Lower lobe of right lung (tissue), 2 donors: ENCODE data around the gene HOXC11. TPM values are rescaled to one million over a fixed set of nuclear protein-coding genes. Genes with fewer than 3 reads are reported as not detected.

Experiments
- ATAC-seq, 2 donors: fragments of 200-7000 bp; cut with Tn5 transposase; one replicate each; pipeline ENCODE4 v1.9.1; 2020 to 2022; ENCODE audit warnings: mild to moderate bottlenecking in 2 of 2, moderate library complexity in 2 of 2
- DNase-seq: peaks from one replicate; pipeline ENCODE4 v3.0.0-alpha.2; 2020
- H3K27ac ChIP-seq: fragments of 200-600 bp; one replicate; pipeline ENCODE4 v1.8.0; 2022
- H3K27me3 ChIP-seq: fragments of 200-600 bp; one replicate; pipeline ENCODE4 v1.8.0; 2022; ENCODE audit warnings: low read depth
- H3K36me3 ChIP-seq: fragments of 200-600 bp; one replicate; pipeline ENCODE4 v1.8.0; 2022; ENCODE audit warnings: mild to moderate bottlenecking
- H3K4me1 ChIP-seq: fragments of 200-600 bp; one replicate; pipeline ENCODE4 v1.8.0; 2022
- H3K4me3 ChIP-seq: fragments of 200-600 bp; one replicate; pipeline ENCODE4 v1.8.0; 2022; ENCODE audit warnings: mild to moderate bottlenecking
- H3K9me3 ChIP-seq: fragments of 200-600 bp; one replicate; pipeline ENCODE4 v1.8.0; 2022
- intact Hi-C: fragments of 100-400 bp; cut with DNase I; formaldehyde crosslinking; loops from one replicate; pipeline ENCODE4 v1.11.0; 2022
- total RNA-seq: library from RNA; stranded (reverse); fragmentation: NEBNext Ultra II Directional; extraction: Animal tissue kit (Norgen Biotek cat#: 25700); gene quantifications from one replicate; pipeline ENCODE4 v1.2.1, GENCODE V29; 2021
- TF ChIP-seq, protein P1 (sequence below): fragments of 200-600 bp; IDR thresholded peaks from one replicate; pipeline ENCODE4 v1.8.0; 2022; ENCODE audit warnings: antibody characterized with exemption, mild to moderate bottlenecking
- donor health status: DM: no; HTN: yes; CAD: no; lungs with severe emphysema.

HOXC11 gene
- total RNA-seq, 1 donor from 2014 or later: not detected

DNA sequence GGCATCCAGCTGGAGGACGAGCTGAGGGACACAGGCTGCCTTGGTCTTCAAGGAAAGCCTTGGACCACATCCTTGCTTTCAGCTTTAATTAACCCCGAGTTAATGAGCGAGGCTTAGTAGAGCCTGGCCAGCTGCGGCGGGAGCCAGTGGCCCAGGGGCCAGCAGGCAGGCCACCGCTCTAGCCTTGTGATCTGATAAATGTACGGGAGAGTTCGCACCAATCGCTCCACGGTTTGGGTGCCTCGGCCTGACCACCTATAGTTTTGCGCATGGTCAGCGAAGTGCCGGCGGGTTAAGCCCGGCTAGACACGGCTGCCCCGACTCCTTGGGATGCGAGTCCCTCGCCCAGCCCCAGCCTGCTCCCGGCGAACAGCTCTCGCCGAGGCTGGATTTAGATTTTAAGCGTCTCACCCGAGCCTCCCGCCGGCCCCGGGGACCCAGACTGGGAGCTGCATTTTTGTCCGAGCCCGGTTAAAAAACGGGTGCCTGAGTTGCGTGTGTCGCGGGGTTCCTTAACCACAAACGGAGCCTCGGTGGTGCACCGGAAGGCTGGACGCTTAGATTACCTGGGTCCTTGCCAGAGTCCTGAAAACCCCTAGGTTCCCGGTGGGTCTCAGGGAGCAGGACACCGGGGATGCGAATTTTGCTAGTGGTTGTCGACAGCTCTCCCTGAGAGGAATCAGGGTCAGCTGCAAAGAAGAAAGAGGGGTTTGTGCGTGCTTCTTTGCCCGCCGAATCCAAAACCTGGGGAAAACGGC, 21.2 kb upstream of the HOXC11 start:
- no peak for DNase-seq
- intact Hi-C loops: no loop called here
- Histone ChIP-seq H3K36me3 (no peaks in the 10 kb centered on the region), H3K4me3 (no peak overlapping the region), H3K9me3 (no peaks in the 10 kb centered on the region), H3K4me1 (no peaks in the 10 kb centered on the region), H3K27ac (no peak overlapping the region), H3K27me3 (peaks cover 100% of the 10 kb centered on the region)
- ATAC-seq: no peak
- TF ChIP-seq, protein P1, sequence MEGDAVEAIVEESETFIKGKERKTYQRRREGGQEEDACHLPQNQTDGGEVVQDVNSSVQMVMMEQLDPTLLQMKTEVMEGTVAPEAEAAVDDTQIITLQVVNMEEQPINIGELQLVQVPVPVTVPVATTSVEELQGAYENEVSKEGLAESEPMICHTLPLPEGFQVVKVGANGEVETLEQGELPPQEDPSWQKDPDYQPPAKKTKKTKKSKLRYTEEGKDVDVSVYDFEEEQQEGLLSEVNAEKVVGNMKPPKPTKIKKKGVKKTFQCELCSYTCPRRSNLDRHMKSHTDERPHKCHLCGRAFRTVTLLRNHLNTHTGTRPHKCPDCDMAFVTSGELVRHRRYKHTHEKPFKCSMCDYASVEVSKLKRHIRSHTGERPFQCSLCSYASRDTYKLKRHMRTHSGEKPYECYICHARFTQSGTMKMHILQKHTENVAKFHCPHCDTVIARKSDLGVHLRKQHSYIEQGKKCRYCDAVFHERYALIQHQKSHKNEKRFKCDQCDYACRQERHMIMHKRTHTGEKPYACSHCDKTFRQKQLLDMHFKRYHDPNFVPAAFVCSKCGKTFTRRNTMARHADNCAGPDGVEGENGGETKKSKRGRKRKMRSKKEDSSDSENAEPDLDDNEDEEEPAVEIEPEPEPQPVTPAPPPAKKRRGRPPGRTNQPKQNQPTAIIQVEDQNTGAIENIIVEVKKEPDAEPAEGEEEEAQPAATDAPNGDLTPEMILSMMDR: no peak

DNA sequence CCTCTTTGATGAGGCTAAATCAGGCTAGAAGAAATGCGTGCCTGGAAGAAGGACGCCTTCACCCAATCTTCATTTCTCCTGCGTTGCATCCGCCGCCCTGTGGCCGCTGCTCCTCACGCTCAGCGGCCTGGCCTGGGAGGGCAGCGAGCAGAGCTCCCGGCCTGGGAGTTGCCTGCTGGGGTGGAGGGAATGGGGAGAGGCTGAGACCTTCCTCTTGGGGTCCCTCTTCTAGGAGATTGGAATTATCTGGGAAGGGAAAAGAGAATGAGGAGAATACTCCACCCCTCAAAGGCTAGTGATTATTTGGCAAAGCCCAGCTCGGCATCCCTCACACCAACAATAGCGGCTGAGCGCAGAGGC, 20.6 kb upstream of the HOXC11 start:
- Histone ChIP-seq H3K27me3 (peaks cover 100% of the 10 kb centered on the region), H3K4me3 (no peak overlapping the region), H3K9me3 (no peaks in the 10 kb centered on the region), H3K4me1 (no peaks in the 10 kb centered on the region), H3K36me3 (no peaks in the 10 kb centered on the region), H3K27ac (no peak overlapping the region)
- DNase-seq: no peak
- ATAC-seq: no peak
- intact Hi-C loops: no loop called here
- TF ChIP-seq, protein P1: no peak

DNA sequence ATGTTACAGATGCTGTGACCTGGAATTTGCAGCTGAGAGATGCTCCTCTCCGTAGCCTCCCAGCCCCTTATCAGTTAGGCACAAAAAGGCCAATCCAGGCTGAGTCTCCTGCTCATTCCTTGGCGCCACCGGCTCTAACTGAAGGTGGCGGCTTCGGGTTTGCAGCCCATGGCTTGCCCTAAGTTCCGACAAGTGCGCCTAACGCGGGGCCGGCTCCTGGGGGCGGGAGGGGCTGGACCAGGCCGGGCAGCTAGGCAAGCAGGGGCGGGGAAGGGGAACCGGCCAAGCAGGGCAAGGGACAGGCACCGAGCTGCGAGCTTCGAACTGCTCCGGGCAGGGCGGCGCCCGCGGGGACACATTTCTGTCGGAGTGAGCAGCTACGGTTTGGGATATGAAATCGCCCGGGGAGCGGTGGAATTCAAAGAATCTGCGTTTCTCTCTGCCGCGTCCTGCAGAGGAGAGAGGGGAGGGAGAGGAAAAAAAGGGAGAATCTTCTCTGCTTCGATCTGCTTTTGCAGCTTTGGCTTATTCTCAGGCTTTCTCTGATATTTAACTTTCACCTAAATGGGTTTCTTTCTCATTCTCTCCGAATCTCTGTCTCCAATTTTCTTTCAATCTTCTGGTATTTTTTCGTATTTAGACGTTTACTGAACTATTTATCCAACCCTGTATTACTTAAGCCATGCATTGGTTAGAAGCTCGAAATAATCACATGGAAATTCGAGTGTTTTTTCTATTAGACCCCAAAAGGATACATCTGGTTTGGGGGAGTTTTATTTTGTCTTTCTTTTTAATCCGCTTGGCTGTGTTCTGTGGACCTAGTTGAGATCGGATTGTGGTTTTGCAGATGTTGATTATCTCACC, 19.8 kb upstream of the HOXC11 start:
- Histone ChIP-seq H3K9me3 (no peaks in the 10 kb centered on the region), H3K27me3 (peaks cover 100% of the 10 kb centered on the region), H3K36me3 (no peaks in the 10 kb centered on the region), H3K27ac (no peak overlapping the region), H3K4me1 (no peaks in the 10 kb centered on the region), H3K4me3 (no peak overlapping the region)
- ATAC-seq (no peak), DNase-seq (no peak)
- intact Hi-C loops: no loop called here
- TF ChIP-seq, protein P1: no peak

DNA sequence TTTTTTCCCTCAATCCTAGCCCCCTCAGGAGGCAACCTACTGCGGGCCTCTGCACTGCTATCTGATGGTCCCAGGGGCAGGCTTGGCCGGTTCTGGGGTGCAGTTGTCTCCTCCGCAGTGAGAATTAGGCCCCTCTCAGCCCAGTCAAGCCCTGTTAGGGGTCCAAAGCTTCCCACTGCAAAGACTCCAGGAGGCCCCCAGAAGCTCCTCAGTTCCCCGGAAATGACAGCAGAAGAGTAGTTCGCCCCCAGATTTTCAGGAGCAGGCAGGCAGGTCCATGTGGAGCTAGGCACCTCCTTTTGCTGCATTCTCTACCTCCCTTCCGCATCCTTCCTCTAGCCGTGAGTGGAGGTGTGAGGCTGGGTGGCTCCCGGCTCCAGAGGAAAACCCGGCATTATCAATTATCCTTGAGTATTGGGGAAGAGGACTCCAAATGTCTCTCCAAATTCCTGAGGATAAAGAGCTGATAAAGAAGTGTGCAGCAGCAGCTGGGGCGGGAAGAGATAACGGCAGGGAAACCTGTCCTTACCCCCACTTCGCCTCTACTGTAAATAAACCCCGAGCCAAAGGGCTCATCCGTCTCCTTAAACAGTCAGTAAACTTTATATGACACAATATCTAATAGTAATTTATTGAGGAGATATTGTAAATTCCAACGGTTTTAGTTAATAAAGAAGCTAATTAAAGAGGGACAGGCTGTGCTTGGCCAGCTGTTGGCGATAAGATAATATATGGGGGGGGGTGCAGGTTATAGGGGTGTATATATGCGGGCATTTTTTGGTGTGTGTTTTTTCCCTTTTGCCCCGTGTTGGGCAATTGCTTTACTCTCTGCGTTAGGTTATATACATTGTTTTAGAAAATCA, 18.9 kb upstream of the HOXC11 start:
- ATAC-seq (no peak), DNase-seq (no peak)
- H3K4me1 ChIP-seq: no peaks in the 10 kb centered on the region
- no peak overlapping the region for H3K27ac ChIP-seq
- intact Hi-C loops: no loop called here
- no peaks in the 10 kb centered on the region for H3K9me3 ChIP-seq
- TF ChIP-seq, protein P1: no peak
- H3K4me3 ChIP-seq: no peak overlapping the region
- peaks cover 100% of the 10 kb centered on the region for H3K27me3 ChIP-seq
- no peaks in the 10 kb centered on the region for H3K36me3 ChIP-seq

DNA sequence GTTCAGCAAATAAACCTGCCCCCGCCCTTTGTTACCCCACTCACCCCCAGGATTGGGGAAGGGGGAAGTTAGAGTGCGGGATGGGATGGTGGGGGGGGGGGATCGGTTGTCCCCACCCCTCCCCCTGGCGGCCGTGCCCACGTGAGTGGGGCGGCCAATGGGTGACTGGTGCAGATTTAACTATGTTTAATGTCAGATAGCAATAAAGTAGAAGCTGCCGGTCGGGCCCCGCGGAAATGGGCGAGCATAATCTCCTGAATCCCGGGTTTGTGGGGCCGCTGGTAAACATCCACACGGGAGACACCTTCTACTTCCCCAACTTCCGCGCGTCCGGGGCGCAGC, 18.3 kb upstream of the HOXC11 start, which contains the start of gene HOXC12:
TSS of gene HOXC12 (plus strand) at position 210 of the 342 bp plus-strand sequence. CDS start at position 237, 27 bp downstream.
- Histone ChIP-seq H3K36me3 (no peaks in the 10 kb centered on the region), H3K27ac (no peak within 1 kb of the TSS), H3K4me3 (no peak within 1 kb of the TSS), H3K9me3 (no peaks in the 10 kb centered on the region), H3K27me3 (peaks cover 100% of the 10 kb centered on the region), H3K4me1 (no peaks in the 10 kb centered on the region)
- no peak for DNase-seq
- no peak for ATAC-seq
- intact Hi-C loops: no loop called here
- TF ChIP-seq, protein P1: no peak
